ENCODE data around the gene DGKE.

The DGKE gene

DNA sequence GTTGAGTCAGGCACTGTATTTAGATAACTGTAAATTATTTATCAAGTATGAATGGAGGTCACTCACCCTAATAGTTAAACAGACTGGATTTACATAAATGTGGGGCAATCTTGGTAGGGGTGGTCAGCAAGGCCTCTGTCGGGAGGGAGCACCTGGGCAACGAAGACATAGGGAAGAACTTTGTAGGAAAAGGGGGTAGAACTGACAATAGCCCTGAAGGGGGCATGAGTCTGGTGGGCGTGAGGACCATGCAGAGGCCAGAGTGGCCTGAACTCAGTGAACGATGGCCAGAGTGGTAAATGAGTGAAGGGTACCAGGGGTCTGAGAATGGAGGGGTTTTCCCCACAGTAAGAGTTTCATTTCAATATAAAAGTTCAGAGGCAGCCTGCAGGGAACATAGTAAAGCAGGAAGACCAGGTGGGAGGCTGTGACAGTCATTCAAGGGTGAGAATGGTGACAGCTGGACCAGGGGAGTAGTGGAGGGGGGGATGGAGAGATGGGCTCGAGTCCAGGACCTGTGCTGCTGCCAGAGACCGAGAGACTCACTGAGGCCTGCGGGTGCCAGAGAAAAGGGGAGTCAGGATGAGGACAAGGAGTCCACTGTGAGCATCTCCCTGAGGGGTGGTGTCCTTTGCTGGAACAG, 3.1 kb upstream of the DGKE start:
- H3K27me3 ChIP-seq (ENCODE audit: low read depth, low read length) = no peaks in the 10 kb centered on the region
- peaks cover 25% of the 10 kb centered on the region for H3K79me2 ChIP-seq (ENCODE audit: low read length)
- no peak for TF ChIP-seq EZH2phosphoT487 (IDR thresholded peaks at IDR 0.05; ENCODE audit: low read depth)
- TF ChIP-seq, protein P1, sequence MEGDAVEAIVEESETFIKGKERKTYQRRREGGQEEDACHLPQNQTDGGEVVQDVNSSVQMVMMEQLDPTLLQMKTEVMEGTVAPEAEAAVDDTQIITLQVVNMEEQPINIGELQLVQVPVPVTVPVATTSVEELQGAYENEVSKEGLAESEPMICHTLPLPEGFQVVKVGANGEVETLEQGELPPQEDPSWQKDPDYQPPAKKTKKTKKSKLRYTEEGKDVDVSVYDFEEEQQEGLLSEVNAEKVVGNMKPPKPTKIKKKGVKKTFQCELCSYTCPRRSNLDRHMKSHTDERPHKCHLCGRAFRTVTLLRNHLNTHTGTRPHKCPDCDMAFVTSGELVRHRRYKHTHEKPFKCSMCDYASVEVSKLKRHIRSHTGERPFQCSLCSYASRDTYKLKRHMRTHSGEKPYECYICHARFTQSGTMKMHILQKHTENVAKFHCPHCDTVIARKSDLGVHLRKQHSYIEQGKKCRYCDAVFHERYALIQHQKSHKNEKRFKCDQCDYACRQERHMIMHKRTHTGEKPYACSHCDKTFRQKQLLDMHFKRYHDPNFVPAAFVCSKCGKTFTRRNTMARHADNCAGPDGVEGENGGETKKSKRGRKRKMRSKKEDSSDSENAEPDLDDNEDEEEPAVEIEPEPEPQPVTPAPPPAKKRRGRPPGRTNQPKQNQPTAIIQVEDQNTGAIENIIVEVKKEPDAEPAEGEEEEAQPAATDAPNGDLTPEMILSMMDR (IDR thresholded peaks at IDR 0.05; ENCODE audit: low read depth, low read length) = no peak
- H2AFZ ChIP-seq (ENCODE audit: low read depth, low read length) = no peak overlapping the region
- H3K36me3 ChIP-seq (replicated peaks; ENCODE audit: low read depth, low read length) = peaks cover 10% of the 10 kb centered on the region
- peaks cover 17% of the 10 kb centered on the region for H3K4me1 ChIP-seq (ENCODE audit: low read length)
- no peak overlapping the region for H3K4me3 ChIP-seq (ENCODE audit: low read length)
- no peak overlapping the region for H3K9ac ChIP-seq (ENCODE audit: low read length)
- H4K20me1 ChIP-seq (ENCODE audit: insufficient read depth, low read length) = 0 out of 2 replicates have a peak, but pooled peaks cover 6% of the 10 kb centered on the region
- no peaks in the 10 kb centered on the region for H3K9me3 ChIP-seq (ENCODE audit: insufficient read depth, low read length)
- H3K27ac ChIP-seq (ENCODE audit: low read length) = no peak overlapping the region
- H3K4me2 ChIP-seq (ENCODE audit: low read length) = no peak overlapping the region

DNA sequence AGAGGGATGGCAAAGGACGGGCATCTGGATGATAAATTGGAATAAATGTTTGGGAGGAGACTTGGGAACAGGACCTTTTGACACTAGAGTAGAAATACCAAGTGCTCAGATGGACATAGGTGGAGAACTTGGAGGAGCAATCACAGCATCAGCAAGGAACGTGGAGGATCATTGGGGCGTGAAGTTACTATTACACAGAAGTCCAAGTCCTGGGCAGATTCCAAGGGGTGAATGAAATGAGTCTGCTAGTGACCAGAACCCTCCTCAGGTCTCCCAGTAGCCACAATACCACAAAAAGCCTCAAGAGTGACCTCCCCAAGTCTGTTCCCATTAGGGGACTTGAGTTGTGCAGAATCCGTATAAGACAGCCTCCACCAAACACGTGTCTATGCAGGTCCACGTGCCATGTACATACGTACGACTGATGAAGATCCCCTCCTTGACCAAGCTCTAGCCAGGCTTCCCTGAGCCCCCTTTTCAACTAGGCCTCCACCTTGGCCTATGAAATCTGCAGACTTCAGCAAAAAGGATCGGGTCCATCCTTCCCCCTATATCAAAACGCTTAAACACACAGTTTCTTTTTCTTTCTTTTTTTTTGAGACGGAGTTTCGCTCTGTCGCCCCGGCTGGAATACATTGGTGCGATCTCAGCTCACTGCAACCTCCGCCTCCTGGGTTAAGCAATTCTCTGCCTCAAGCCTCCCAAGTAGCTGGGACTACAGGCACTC, 2.4 kb upstream of the DGKE start:
- Histone ChIP-seq H3K27ac (ENCODE audit: low read length) (no peak overlapping the region), H3K4me3 (ENCODE audit: low read length) (no peak overlapping the region), H3K27me3 (ENCODE audit: low read depth, low read length) (no peaks in the 10 kb centered on the region), H3K4me2 (ENCODE audit: low read length) (no peak overlapping the region), H3K9me3 (ENCODE audit: insufficient read depth, low read length) (no peaks in the 10 kb centered on the region), H3K4me1 (ENCODE audit: low read length) (peaks cover 17% of the 10 kb centered on the region), H3K9ac (ENCODE audit: low read length) (no peak overlapping the region), H2AFZ (ENCODE audit: low read depth, low read length) (no peak overlapping the region), H3K79me2 (ENCODE audit: low read length) (peaks cover 25% of the 10 kb centered on the region), H4K20me1 (ENCODE audit: insufficient read depth, low read length) (0 out of 2 replicates have a peak, but pooled peaks cover 6% of the 10 kb centered on the region), H3K36me3 (replicated peaks; ENCODE audit: low read depth, low read length) (peaks cover 11% of the 10 kb centered on the region)
- TF ChIP-seq, protein P1 (IDR thresholded peaks at IDR 0.05; ENCODE audit: low read depth, low read length) = no peak

DNA sequence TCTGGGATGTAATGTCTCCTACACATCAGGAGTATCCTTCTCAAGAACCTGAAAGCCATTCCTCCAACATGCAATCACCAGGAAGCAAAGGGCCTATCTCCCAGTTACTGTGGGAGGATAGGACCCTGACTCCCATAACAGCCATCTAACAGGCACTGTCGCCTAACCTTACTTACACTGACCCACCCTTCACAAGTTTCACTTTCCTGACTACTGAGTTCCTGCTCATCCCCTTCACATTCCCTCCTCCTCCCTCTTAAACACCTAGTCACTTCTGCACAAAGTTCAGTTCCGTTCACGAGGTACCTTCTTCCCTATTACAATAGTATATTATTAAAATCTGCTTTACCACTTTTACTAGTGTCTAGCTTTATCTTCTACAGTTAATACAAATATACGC, 1.5 kb upstream of the DGKE start:
- Histone ChIP-seq H2AFZ (ENCODE audit: low read depth, low read length) (no peak overlapping the region), H3K36me3 (replicated peaks; ENCODE audit: low read depth, low read length) (peaks cover 13% of the 10 kb centered on the region), H3K4me2 (ENCODE audit: low read length) (peak overlapping the region; percentile 84), H4K20me1 (ENCODE audit: insufficient read depth, low read length) (0 out of 2 replicates have a peak, but pooled peaks cover 6% of the 10 kb centered on the region), H3K9ac (ENCODE audit: low read length) (peak overlapping the region; percentile 81), H3K79me2 (ENCODE audit: low read length) (peaks cover 25% of the 10 kb centered on the region), H3K9me3 (ENCODE audit: insufficient read depth, low read length) (no peaks in the 10 kb centered on the region), H3K27me3 (ENCODE audit: low read depth, low read length) (no peaks in the 10 kb centered on the region), H3K4me3 (ENCODE audit: low read length) (peak overlapping the region; percentile 97), H3K4me1 (ENCODE audit: low read length) (peaks cover 17% of the 10 kb centered on the region), H3K27ac (ENCODE audit: low read length) (no peak overlapping the region)
- no peak for TF ChIP-seq EZH2phosphoT487 (IDR thresholded peaks at IDR 0.05; ENCODE audit: low read depth)
- TF ChIP-seq, protein P1 (IDR thresholded peaks at IDR 0.05; ENCODE audit: low read depth, low read length) = no peak

DNA sequence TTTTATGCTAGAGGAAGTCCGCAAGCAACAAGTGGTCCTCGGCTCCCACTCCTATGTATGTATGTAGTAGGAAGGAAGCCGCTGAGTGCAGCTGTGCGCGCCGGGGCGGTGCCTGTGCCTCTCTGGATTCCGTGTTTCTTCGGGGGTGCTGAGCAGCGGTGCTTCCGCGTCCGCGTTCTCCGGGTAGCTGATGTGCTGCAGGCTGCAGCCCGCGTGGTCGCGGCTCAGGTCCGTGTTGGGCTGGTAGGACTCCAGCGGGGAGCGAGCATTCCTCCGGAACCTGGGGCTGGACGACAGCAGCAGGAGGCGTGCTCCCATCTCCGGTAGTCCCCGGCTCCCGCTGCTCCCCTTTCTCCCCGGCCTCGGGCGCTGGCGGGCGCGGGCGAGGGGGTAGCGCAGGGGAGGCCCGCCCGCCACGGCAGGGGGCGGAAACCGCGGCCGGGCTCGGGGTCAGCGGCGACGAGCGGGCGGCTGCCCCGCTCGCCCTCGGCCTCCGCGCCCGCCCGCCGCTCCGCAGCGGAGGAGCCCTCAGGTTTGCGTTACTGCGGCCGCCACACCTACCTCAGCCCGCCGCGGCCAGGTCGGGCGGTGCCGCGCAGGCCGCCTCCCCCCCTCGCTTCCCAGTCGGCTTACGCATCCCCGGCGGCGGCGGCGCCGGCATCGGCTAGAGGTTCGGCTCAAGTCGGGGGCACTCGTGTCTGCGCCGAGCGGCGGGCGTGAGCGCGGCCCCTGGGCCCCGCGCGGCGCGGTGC, 718 bp upstream of the DGKE start:
- Histone ChIP-seq H3K27me3 (ENCODE audit: low read depth, low read length) (no peaks in the 10 kb centered on the region), H3K4me3 (ENCODE audit: low read length) (peak overlapping the region; percentile 97), H3K4me1 (ENCODE audit: low read length) (peaks cover 17% of the 10 kb centered on the region), H3K36me3 (replicated peaks; ENCODE audit: low read depth, low read length) (peaks cover 13% of the 10 kb centered on the region), H3K4me2 (ENCODE audit: low read length) (peak overlapping the region; percentile 84), H3K27ac (ENCODE audit: low read length) (peak overlapping the region; percentile 27), H3K9ac (ENCODE audit: low read length) (peak overlapping the region; percentile 81), H2AFZ (ENCODE audit: low read depth, low read length) (peak overlapping the region; percentile 95), H3K9me3 (ENCODE audit: insufficient read depth, low read length) (no peaks in the 10 kb centered on the region), H3K79me2 (ENCODE audit: low read length) (peaks cover 25% of the 10 kb centered on the region), H4K20me1 (ENCODE audit: insufficient read depth, low read length) (0 out of 2 replicates have a peak, but pooled peaks cover 6% of the 10 kb centered on the region)
- TF ChIP-seq EZH2phosphoT487 (IDR thresholded peaks at IDR 0.05; ENCODE audit: low read depth) = no peak
- TF ChIP-seq, protein P1 (IDR thresholded peaks at IDR 0.05; ENCODE audit: low read depth, low read length) = no peak
